Measurements from ENCODE around the gene PPM1H.

- TF ChIP-seq, protein P1, sequence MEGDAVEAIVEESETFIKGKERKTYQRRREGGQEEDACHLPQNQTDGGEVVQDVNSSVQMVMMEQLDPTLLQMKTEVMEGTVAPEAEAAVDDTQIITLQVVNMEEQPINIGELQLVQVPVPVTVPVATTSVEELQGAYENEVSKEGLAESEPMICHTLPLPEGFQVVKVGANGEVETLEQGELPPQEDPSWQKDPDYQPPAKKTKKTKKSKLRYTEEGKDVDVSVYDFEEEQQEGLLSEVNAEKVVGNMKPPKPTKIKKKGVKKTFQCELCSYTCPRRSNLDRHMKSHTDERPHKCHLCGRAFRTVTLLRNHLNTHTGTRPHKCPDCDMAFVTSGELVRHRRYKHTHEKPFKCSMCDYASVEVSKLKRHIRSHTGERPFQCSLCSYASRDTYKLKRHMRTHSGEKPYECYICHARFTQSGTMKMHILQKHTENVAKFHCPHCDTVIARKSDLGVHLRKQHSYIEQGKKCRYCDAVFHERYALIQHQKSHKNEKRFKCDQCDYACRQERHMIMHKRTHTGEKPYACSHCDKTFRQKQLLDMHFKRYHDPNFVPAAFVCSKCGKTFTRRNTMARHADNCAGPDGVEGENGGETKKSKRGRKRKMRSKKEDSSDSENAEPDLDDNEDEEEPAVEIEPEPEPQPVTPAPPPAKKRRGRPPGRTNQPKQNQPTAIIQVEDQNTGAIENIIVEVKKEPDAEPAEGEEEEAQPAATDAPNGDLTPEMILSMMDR (conservative IDR thresholded peaks at IDR 0.05) = no peak
- TF ChIP-seq ZFX (IDR thresholded peaks at IDR 0.05) = no peak
Observed at GRCh38 chr12:62785941-62786559, 148.9 kb downstream of the PPM1H start.

All from C4-2B (cell line).